GM19455 (cell line): Measurements from ENCODE around the gene SETD3.

Source experiments
- ATAC-seq: cut with Tn5 transposase; IDR thresholded peaks from one replicate; pipeline ENCODE4 v1.9.1; 2021; ENCODE audit not compliant: unreplicated experiment

Gene SETD3

GRCh38 chr14:99461411-99462085 lies 19.1 kb downstream of the SETD3 start:
- ATAC-seq = no peak

- ATAC-seq = no peak
Measured at GRCh38 chr14:99460793-99461192, 19.9 kb downstream of the SETD3 start.

- no peak for ATAC-seq
Measured at GRCh38 chr14:99459481-99460100, 21.1 kb downstream of the SETD3 start.

- ATAC-seq = no peak
Measured at GRCh38 chr14:99454246-99454645, 26.4 kb downstream of the SETD3 start.

- no peak for ATAC-seq
Measured at GRCh38 chr14:99452968-99453367, 27.7 kb downstream of the SETD3 start.

- ATAC-seq = no peak
Measured at GRCh38 chr14:99451234-99451633, 29.4 kb downstream of the SETD3 start.

- no peak for ATAC-seq
Measured at GRCh38 chr14:99450266-99450665, 30.4 kb downstream of the SETD3 start.

GRCh38 chr14:99447739-99448138 lies 32.9 kb downstream of the SETD3 start:
- no peak for ATAC-seq

GRCh38 chr14:99445931-99446330 lies 34.7 kb downstream of the SETD3 start:
- ATAC-seq = no peak

- no peak for ATAC-seq
Measured at GRCh38 chr14:99441918-99442317, 38.7 kb downstream of the SETD3 start.

GRCh38 chr14:99441157-99441870 lies 39.3 kb downstream of the SETD3 start:
- no peak for ATAC-seq

GRCh38 chr14:99440278-99440677 lies 40.4 kb downstream of the SETD3 start:
- no peak for ATAC-seq

GRCh38 chr14:99437706-99438105 lies 43.0 kb downstream of the SETD3 start:
- ATAC-seq = no peak

- ATAC-seq = no peak
Measured at GRCh38 chr14:99436247-99437180, 44.1 kb downstream of the SETD3 start.

GRCh38 chr14:99435327-99435726 lies 45.3 kb downstream of the SETD3 start:
- ATAC-seq = no peak

- ATAC-seq = no peak
Measured at GRCh38 chr14:99432485-99432884, 48.2 kb downstream of the SETD3 start.

GRCh38 chr14:99431986-99432385 lies 48.7 kb downstream of the SETD3 start:
- ATAC-seq = no peak

- no peak for ATAC-seq
Measured at GRCh38 chr14:99430491-99430890, 50.2 kb downstream of the SETD3 start.

GRCh38 chr14:99427632-99428300 lies 52.9 kb downstream of the SETD3 start:
- ATAC-seq = no peak

GRCh38 chr14:99426813-99427346 lies 53.8 kb downstream of the SETD3 start:
- ATAC-seq = no peak
